KOPT-K1 (cell line): Measurements from ENCODE around the gene KNCN.

Experiments used
- H3K27ac ChIP-seq: fragments of 200-600 bp; sonication (generic); 2 replicates; pipeline ENCODE4 v1.5.1; 2016; ENCODE audit warnings: antibody characterized with exemption, mild to moderate bottlenecking, low read depth, low read length; ENCODE audit not compliant: poor library complexity, severe bottlenecking
- H3K36me3 ChIP-seq: fragments of 200-600 bp; sonication (generic); 2 replicates; pipeline ENCODE4 v1.5.1; 2017; ENCODE audit warnings: antibody characterized with exemption, mild to moderate bottlenecking, low read length, moderate library complexity; ENCODE audit not compliant: insufficient read depth
- H3K9me3 ChIP-seq: fragments of 200-600 bp; sonication (generic); 2 replicates; pipeline ENCODE4 v1.5.1; 2017; ENCODE audit warnings: antibody characterized with exemption, low read length, mild to moderate bottlenecking; ENCODE audit not compliant: insufficient read depth, poor library complexity, severe bottlenecking

The KNCN gene

GRCh38 chr1:46526013-46526690 is 25.3 kb downstream of the KNCN start:
- no peaks in the 10 kb centered on the region for H3K9me3 ChIP-seq
- H3K27ac ChIP-seq = no peak overlapping the region
- no peaks in the 10 kb centered on the region for H3K36me3 ChIP-seq

GRCh38 chr1:46525253-46525983 is 26.0 kb downstream of the KNCN start:
- Histone ChIP-seq H3K9me3 (no peaks in the 10 kb centered on the region), H3K27ac (no peak overlapping the region), H3K36me3 (no peaks in the 10 kb centered on the region)

GRCh38 chr1:46524843-46525242 is 26.6 kb downstream of the KNCN start:
- Histone ChIP-seq H3K9me3 (no peaks in the 10 kb centered on the region), H3K27ac (no peak overlapping the region), H3K36me3 (no peaks in the 10 kb centered on the region)

- Histone ChIP-seq H3K27ac (no peak overlapping the region), H3K36me3 (no peaks in the 10 kb centered on the region), H3K9me3 (no peaks in the 10 kb centered on the region)
Observed at GRCh38 chr1:46523496-46524353, 27.7 kb downstream of the KNCN start.

- H3K36me3 ChIP-seq = no peaks in the 10 kb centered on the region
- H3K9me3 ChIP-seq = no peaks in the 10 kb centered on the region
- no peak overlapping the region for H3K27ac ChIP-seq
Observed at GRCh38 chr1:46522969-46523320, 28.5 kb downstream of the KNCN start.

GRCh38 chr1:46522184-46522968 is 29.1 kb downstream of the KNCN start:
- Histone ChIP-seq H3K36me3 (no peaks in the 10 kb centered on the region), H3K9me3 (no peaks in the 10 kb centered on the region), H3K27ac (no peak overlapping the region)

GRCh38 chr1:46521414-46521813 is 30.0 kb downstream of the KNCN start:
- H3K36me3 ChIP-seq = no peaks in the 10 kb centered on the region
- no peaks in the 10 kb centered on the region for H3K9me3 ChIP-seq
- H3K27ac ChIP-seq = no peak overlapping the region

GRCh38 chr1:46520063-46520911 is 31.2 kb downstream of the KNCN start:
- no peaks in the 10 kb centered on the region for H3K9me3 ChIP-seq
- no peak overlapping the region for H3K27ac ChIP-seq
- no peaks in the 10 kb centered on the region for H3K36me3 ChIP-seq

GRCh38 chr1:46519209-46519608 is 32.2 kb downstream of the KNCN start:
- H3K36me3 ChIP-seq = no peaks in the 10 kb centered on the region
- no peak overlapping the region for H3K27ac ChIP-seq
- no peaks in the 10 kb centered on the region for H3K9me3 ChIP-seq

GRCh38 chr1:46517932-46518498 is 33.4 kb downstream of the KNCN start:
- Histone ChIP-seq H3K36me3 (no peaks in the 10 kb centered on the region), H3K27ac (no peak overlapping the region), H3K9me3 (no peaks in the 10 kb centered on the region)

GRCh38 chr1:46517010-46517600 is 34.3 kb downstream of the KNCN start:
- Histone ChIP-seq H3K36me3 (no peaks in the 10 kb centered on the region), H3K9me3 (no peaks in the 10 kb centered on the region), H3K27ac (no peak overlapping the region)

- Histone ChIP-seq H3K27ac (no peak overlapping the region), H3K9me3 (no peaks in the 10 kb centered on the region), H3K36me3 (no peaks in the 10 kb centered on the region)
Observed at GRCh38 chr1:46516200-46516950, 35.1 kb downstream of the KNCN start.

- Histone ChIP-seq H3K27ac (no peak overlapping the region), H3K36me3 (no peaks in the 10 kb centered on the region), H3K9me3 (no peaks in the 10 kb centered on the region)
Observed at GRCh38 chr1:46515576-46515975, 35.9 kb downstream of the KNCN start.
